PC-9 (cell line): ENCODE results near the gene VPS37B. TPM values are rescaled to one million over a fixed set of nuclear protein-coding genes. Genes with fewer than 3 reads are reported as not detected.

Experiments used
- BruUV-seq: library from RNA; stranded (reverse); fragments of 400-500 nt; replicated peaks from 2 replicates; lab custom pipeline; 2021; lab: Mats Ljungman, UMichigan
- CTCF ChIA-PET: fragments of 300-600 bp; sonication (Branson Sonifier 250); formaldehyde crosslinking; loops from one replicate; lab custom pipeline; 2022; ENCODE audit warnings: antibody characterized with exemption; lab: Charles Lee
- POLR2A ChIA-PET: fragments of 300-600 bp; sonication (Branson Sonifier 250); formaldehyde crosslinking; loops from one replicate; lab custom pipeline; 2022; ENCODE audit warnings: antibody characterized with exemption; ENCODE audit not compliant: unreplicated experiment; lab: Charles Lee
- DNase-seq, 2 experiments: peaks; one replicate each; pipeline versions ENCODE4 v3.0.0 to v3.0.0-alpha.2; 2015 to 2022; ENCODE audit warnings: mixed read lengths in 1 of 2
- H2AFZ ChIP-seq: fragments of 200-600 bp; sonication (generic); 2 replicates; pipeline ENCODE4 v1.8.1; 2017; ENCODE audit warnings: antibody characterized with exemption
- H3F3A ChIP-seq: fragments of 200-600 bp; sonication (generic); 2 replicates; pipeline ENCODE4 v1.8.1; 2017; ENCODE audit warnings: antibody characterized with exemption, mild to moderate bottlenecking, low read depth; ENCODE audit not compliant: insufficient read depth
- H3K27ac ChIP-seq: fragments of 200-600 bp; sonication (generic); 2 replicates; pipeline ENCODE4 v1.6.1; 2016; ENCODE audit warnings: mixed run types
- H3K27me3 ChIP-seq: fragments of 200-600 bp; sonication (generic); 2 replicates; pipeline ENCODE4 v1.6.1; 2016; ENCODE audit warnings: low read depth, mixed run types; ENCODE audit not compliant: insufficient read depth
- H3K36me3 ChIP-seq: fragments of 200-600 bp; sonication (generic); 2 replicates; pipeline ENCODE4 v1.6.1; 2016; ENCODE audit warnings: low read depth, mixed run types
- H3K4me1 ChIP-seq: fragments of 200-600 bp; sonication (generic); replicated peaks from 2 replicates; pipeline ENCODE4 v1.6.1; 2016; ENCODE audit warnings: mixed run types; ENCODE audit not compliant: insufficient read depth
- H3K4me2 ChIP-seq: fragments of 200-600 bp; sonication (generic); 2 replicates; pipeline ENCODE4 v1.6.1; 2017; ENCODE audit warnings: mixed run types
- H3K4me3 ChIP-seq: fragments of 200-600 bp; sonication (generic); 2 replicates; pipeline ENCODE4 v1.6.1; 2016; ENCODE audit warnings: mixed run types
- H3K79me2 ChIP-seq: fragments of 200-600 bp; sonication (generic); 2 replicates; pipeline ENCODE4 v1.6.1; 2017; ENCODE audit warnings: low read depth, mixed run types
- H3K9me2 ChIP-seq: fragments of 200-600 bp; sonication (generic); 2 replicates; pipeline ENCODE4 v1.8.1; 2017; ENCODE audit warnings: mild to moderate bottlenecking; ENCODE audit not compliant: insufficient read depth
- H3K9me3 ChIP-seq: fragments of 200-600 bp; sonication (generic); 2 replicates; pipeline ENCODE4 v1.8.1; 2016; ENCODE audit warnings: low read depth; ENCODE audit not compliant: insufficient read depth
- H4K20me1 ChIP-seq: fragments of 200-600 bp; sonication (generic); 2 replicates; pipeline ENCODE4 v1.8.1; 2017; ENCODE audit not compliant: insufficient read depth
- CTCF ChIP-seq: fragments of 200-600 bp; sonication (generic); conservative IDR thresholded peaks from 2 replicates; pipeline ENCODE4 v1.6.1; 2017; ENCODE audit warnings: mixed run types, antibody characterized with exemption, mild to moderate bottlenecking, moderate library complexity
- EZH2 ChIP-seq: fragments of 200-600 bp; sonication (generic); IDR thresholded peaks from 2 replicates; pipeline ENCODE4 v1.8.0; 2017; ENCODE audit warnings: antibody characterized with exemption, low read depth
- intact Hi-C: fragments of 100-400 bp; cut with micrococcal nuclease; formaldehyde crosslinking; loops from one replicate; pipeline ENCODE4 v1.10.0; 2022; ENCODE audit not compliant: unreplicated experiment
- total RNA-seq: library from RNA; stranded (reverse); gene quantifications from 2 replicates; pipeline ENCODE4 v1.2.3, GENCODE V29; 2021

Gene VPS37B
- total RNA-seq, 1 experiment from 2014 or later: 51.4 TPM

GRCh38 chr12:122847516-122847836, 48.4 kb downstream of the VPS37B start:
- no peaks in the 10 kb centered on the region for H3K9me3 ChIP-seq
- H3K79me2 ChIP-seq: peaks cover 17% of the 10 kb centered on the region
- no peak for TF ChIP-seq CTCF
- TF ChIP-seq EZH2: no peak
- peaks cover under 1% of the 10 kb centered on the region; the same call in 1 of the 2 replicates for H3K4me1 ChIP-seq
- intact Hi-C loops: no loop called here
- ChIA-PET POLR2A (interaction anchor here (0.6 kb wide), 1 partner anchor 255 kb away, joined by 8 read pairs; no protein-coding TSS in a partner anchor), CTCF (no interaction called here)
- no peaks in the 10 kb centered on the region for H3K9me2 ChIP-seq
- no peak overlapping the region for H3K4me2 ChIP-seq
- DNase-seq: no peak
- peaks cover 6% of the 10 kb centered on the region for H3F3A ChIP-seq
- H3K36me3 ChIP-seq: no peaks in the 10 kb centered on the region
- no peaks in the 10 kb centered on the region for H3K27me3 ChIP-seq
- H3K4me3 ChIP-seq: no peak overlapping the region
- peaks cover 6% of the 10 kb centered on the region; the same call in 1 of the 2 replicates for H4K20me1 ChIP-seq
- no TSS peak for BruUV-seq
- no peak overlapping the region for H3K27ac ChIP-seq
- no peak overlapping the region for H2AFZ ChIP-seq

GRCh38 chr12:122846622-122847515, 49.1 kb downstream of the VPS37B start:
- POLR2A ChIA-PET: interaction anchor here (0.6 kb wide), 1 partner anchor 255 kb away, joined by 8 read pairs; no protein-coding TSS in a partner anchor
- no peaks in the 10 kb centered on the region for H3K27me3 ChIP-seq
- no peaks in the 10 kb centered on the region for H3K9me2 ChIP-seq
- no peaks in the 10 kb centered on the region for H3K36me3 ChIP-seq
- peaks cover 6% of the 10 kb centered on the region for H3K4me1 ChIP-seq
- peaks cover 23% of the 10 kb centered on the region for H3K79me2 ChIP-seq
- no peak overlapping the region for H3K4me3 ChIP-seq
- CTCF ChIA-PET: no interaction called here
- no peak overlapping the region for H3K4me2 ChIP-seq
- intact Hi-C loops: no loop called here
- no peaks in the 10 kb centered on the region for H3K9me3 ChIP-seq
- H3F3A ChIP-seq: peaks cover 10% of the 10 kb centered on the region
- TF ChIP-seq CTCF (no peak), EZH2 (no peak)
- H3K27ac ChIP-seq: no peak overlapping the region
- peaks cover 11% of the 10 kb centered on the region for H4K20me1 ChIP-seq
- no peak overlapping the region for H2AFZ ChIP-seq
- no peak for DNase-seq
- no TSS peak for BruUV-seq

GRCh38 chr12:122845865-122846621, 49.9 kb downstream of the VPS37B start:
- DNase-seq: no peak
- no peak overlapping the region for H3K4me3 ChIP-seq
- intact Hi-C loops: no loop called here
- no peak for TF ChIP-seq CTCF
- TF ChIP-seq EZH2: no peak
- peaks cover 15% of the 10 kb centered on the region for H3K4me1 ChIP-seq
- peaks cover 14% of the 10 kb centered on the region for H3F3A ChIP-seq
- no peaks in the 10 kb centered on the region for H3K9me3 ChIP-seq
- H3K4me2 ChIP-seq: no peak overlapping the region
- H3K27ac ChIP-seq: no peak overlapping the region
- CTCF ChIA-PET: no interaction called here
- no peaks in the 10 kb centered on the region for H3K27me3 ChIP-seq
- peaks cover 13% of the 10 kb centered on the region for H4K20me1 ChIP-seq
- H3K9me2 ChIP-seq: no peaks in the 10 kb centered on the region
- POLR2A ChIA-PET: no interaction called here
- no peaks in the 10 kb centered on the region for H3K36me3 ChIP-seq
- peaks cover 25% of the 10 kb centered on the region for H3K79me2 ChIP-seq
- BruUV-seq: no TSS peak
- no peak overlapping the region for H2AFZ ChIP-seq
